Head of caudate nucleus (tissue), 42 donors: ENCODE data around the gene IL4.
"Not testable (repeated sequence)": the region's sequence is repeated elsewhere in the genome, so short reads cannot be mapped to it uniquely, and the experiment has no call there.

Source experiments
- DNase-seq, 42 donors: peaks; one replicate each; pipeline versions ENCODE4 v3.0.0 to v3.0.0-alpha.2; 2020 to 2021; ENCODE audit warnings: mixed read lengths in 7 of 42
- intact Hi-C: fragments of 100-400 bp; cut with DNase I; formaldehyde crosslinking; loops from one replicate; pipeline ENCODE4 v1.15.0; 2022

IL4 gene

DNA sequence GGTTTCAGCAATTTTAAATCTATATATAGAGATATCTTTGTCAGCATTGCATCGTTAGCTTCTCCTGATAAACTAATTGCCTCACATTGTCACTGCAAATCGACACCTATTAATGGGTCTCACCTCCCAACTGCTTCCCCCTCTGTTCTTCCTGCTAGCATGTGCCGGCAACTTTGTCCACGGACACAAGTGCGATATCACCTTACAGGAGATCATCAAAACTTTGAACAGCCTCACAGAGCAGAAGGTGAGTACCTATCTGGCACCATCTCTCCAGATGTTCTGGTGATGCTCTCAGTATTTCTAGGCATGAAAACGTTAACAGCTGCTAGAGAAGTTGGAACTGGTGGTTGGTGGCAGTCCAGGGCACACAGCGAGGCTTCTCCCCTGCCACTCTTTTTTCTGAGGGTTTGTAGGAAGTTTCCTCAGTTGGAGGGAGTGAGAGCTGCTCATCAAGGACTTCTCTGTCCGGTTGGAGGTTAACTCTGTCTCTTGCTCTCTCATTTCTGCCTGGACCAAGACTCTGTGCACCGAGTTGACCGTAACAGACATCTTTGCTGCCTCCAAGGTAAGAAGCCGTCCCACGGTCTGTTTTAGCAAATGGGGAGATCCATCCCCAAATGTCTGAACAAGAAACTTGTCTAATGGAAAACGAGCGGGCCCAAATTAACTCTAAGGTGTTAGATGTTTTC lies at the start of gene IL4:
IL4 (plus strand) TSS at position 51 of the 692 bp plus-strand sequence; CDS start at position 113, 62 bp downstream.
- intact Hi-C loops: no loop called here
- DNase-seq: peak in 1 of 42 donors; percentile 24

DNA sequence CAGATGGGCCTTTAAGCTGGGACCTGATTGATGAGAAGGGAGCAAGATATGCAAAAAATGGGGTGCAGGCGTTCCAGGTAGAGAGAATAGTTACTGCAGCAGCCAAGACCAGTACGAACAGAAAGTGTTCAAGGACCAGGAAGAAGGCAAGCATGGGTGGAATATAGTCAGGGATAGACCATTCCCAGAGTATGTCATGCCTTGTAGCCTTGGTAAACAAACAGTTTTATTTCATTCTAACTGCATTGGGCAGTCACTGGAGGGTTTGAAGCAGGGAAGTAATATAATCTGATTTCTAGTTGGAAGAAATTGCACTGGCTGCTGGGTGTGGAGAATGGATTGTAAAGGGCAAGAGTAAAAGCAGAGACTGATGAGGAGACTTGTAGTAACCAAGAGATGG lies 46.3 kb upstream of the IL4 start:
- intact Hi-C loops: no loop called here
- DNase-seq: no peak

DNA sequence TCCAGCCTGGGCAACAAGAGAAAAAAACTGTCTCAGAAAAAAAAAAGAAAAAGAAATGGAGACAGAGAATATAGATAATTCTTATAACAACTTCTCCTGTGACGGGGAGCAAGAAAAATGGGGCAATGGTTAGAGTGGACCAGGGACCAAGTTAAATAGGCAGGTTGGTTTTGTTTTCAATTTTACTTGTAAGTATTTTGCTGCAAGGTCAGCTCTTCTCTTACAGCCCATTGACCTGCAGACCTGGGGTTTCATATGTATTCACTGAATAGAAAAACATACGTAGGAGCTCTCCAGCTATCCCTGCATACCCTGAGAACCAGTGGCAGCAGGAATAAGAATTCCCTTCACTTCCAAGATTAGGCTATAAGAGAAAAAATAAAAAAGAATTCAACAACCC lies 45.0 kb upstream of the IL4 start:
- intact Hi-C loops: no loop called here

DNA sequence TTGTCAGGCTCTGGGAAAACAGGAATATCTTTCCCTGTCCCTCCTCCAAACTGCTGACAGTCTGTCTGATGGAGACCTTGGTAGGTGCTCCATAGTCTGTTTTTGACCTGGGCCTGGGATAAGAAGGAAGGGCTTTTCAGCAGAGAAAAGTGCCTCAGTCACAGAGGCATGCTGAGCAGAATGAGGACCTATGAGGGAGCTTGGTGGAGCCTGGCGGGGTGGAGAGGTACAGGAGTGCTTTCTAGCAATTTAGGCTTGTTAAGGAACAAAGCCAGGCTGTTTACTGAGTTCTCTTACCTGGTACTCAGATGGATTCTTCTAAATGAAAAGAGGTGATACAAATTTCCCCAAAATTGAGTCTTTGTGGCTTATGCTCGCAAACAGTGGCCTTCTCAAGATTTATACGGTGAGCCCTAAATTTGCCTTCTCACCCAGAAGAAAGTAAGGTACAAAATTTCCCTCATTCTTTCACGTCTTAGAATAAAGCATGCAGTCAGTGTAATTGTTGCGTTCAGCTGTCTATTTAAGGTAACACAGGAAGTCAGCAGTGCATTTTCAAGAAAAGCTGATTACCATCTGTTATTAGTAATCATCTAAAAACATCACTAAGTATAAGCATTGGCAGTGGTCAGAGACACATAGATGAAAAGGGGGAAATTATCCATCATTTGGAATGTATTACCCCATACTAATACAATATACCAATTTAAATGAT lies 44.4 kb upstream of the IL4 start:
- no peak for DNase-seq
- intact Hi-C loops: no loop called here

More for the DNA sequence above, 45.0 kb upstream of the IL4 start:
- no peak for DNase-seq

DNA sequence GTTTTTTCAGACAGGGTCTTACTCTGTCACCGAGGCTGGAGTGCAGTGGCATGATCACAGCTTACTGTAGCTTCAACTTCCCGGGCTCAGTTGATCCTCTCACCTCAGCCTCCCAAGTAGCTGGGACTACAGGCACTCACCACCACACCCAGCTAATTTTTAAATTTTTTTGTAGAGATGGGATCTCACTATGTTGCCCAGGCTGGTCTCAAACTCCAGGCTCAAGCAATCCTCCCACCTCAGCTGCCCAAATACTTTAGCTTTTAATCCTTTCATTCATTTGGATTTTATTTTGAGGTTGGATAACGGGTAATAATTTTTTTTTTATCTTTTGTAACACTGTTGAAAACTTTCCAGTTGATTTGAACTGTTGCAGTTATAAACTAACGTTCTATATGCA lies 40.2 kb upstream of the IL4 start:
- intact Hi-C loops, DNase-seq: not testable (repeated sequence)

DNA sequence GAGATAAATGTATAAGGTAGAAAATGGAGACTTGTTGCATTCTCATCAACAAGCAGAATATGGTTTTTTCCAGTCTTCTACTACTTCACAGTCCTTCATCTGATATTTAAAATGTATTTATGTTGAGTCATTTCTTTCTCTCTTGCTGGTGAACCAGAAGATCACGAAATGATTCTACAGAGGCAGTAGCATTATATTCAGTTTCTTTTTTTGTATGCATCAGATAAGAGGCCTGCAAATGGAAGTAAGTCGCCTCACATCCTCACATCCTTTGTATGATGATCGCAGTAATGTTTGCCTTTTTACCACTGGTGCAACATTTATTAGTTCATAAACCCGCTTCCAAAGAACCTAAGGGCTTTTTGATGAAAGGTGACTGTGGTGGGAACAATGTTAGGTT lies 37.9 kb upstream of the IL4 start:
- DNase-seq: no peak
- intact Hi-C loops: no loop called here

DNA sequence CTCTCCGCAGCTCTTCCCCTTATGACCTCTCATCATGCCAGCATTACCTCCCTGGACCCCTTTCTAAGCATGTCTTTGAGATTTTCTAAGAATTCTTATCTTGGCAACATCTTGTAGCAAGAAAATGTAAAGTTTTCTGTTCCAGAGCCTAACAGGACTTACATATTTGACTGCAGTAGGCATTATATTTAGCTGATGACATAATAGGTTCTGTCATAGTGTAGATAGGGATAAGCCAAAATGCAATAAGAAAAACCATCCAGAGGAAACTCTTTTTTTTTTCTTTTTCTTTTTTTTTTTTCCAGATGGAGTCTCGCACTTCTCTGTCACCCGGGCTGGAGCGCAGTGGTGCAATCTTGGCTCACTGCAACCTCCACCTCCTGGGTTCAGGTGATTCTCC lies 36.5 kb upstream of the IL4 start:
- DNase-seq: no peak
- intact Hi-C loops: no loop called here

DNA sequence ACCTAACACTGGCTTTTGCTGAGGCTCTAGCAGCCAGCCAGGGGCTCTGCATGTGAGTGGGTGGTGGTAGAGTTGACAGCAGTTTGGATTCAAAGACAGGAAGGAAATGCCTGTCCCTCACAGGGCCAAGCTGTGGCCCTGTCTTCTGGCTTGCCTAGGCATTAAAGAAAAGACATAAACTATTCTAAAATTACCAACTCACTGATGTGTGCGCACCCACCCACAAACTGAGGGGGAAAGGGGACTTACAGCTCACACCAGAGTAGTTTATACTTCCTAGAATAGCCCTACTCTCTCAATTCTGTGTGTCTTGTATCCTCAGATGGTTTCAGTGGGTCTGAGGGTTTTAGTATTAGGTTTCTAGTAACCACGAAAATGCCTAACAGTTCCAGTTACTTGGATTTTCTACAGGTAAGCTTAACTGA lies 34.1 kb upstream of the IL4 start:
- intact Hi-C loops: no loop called here
- no peak for DNase-seq

DNA sequence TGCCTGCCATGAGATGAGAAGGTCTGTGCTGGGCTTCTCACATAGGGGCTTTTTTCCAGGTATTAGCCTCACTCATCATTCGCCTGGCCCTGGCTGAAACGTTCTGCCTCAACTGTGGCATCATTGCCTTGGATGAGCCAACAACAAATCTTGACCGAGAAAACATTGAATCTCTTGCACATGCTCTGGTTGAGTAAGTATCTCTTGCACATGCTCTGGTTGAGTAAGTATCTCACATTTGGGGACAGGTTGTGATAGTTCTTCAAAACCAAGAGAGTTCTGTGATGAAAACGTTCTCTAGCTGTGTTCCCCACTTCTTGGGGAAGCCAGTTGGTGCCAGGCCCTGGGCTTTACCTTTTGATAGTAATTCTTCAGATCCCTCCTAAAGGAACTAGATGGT lies 33.2 kb upstream of the IL4 start:
- DNase-seq: no peak
- intact Hi-C loops: no loop called here

DNA sequence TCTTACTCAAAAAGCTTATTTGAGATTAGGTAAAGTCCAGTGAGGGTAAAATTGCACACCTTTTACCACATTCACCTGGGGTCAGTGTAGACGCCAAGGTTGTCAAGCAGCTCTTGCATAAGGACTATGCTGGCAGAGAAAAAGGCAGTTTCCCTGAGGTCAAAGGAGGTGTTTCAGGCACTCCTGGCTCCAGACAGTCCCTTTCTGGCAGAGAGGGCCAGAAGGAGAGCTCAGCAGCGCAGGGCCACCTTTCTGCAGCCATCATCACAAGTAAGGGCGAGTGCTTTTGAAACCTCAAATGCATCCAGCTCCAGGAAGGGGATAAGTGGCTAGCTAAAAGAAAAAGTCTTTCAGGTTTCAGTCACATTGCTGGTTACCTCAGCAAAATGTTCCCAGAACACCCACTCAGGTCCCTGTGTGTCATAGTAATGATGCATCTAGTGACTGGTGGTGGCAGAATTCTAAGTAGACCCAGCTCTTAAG lies 32.5 kb upstream of the IL4 start:
- intact Hi-C loops: no loop called here
- peak in 12 of 42 donors; percentile 25 to 68 (median 48) for DNase-seq

DNA sequence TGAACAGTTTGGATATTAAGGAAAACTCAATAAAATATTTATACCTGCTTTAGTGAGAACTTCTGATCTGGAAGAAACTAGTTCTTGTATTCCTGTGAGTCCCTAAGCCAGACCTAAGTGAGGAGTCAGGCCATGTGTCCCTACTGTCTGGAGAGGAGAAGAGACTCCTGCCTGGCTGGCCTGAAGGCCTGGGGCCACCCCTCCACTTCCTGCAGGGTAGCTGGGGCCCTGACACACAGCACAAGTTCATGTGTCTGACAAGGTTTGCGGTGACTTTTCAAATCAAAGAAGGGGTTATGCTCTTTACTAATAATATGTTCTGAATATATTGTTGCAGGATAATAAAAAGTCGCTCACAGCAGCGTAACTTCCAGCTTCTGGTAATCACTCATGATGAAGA lies 31.9 kb upstream of the IL4 start:
- intact Hi-C loops: no loop called here
- no peak for DNase-seq

DNA sequence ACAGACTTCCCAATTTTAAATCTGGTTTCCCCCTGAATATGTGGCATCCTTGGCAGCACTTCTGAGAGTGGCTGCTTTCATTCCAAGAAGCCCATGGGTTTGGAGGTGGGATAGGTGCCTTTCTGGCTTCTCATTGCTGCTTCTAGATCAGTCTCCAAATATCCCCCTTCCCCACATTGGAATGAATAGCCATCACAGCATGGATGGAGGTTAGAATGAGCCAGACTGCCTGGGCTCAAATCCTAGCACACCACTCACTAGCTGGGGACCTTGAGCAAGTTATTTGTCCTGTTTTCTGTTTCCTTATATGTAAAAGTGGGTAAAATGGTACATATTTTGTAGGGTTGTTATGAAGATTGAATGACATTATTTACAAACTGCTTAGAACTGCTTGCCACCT lies 29.6 kb upstream of the IL4 start:
- no peak for DNase-seq
- intact Hi-C loops: no loop called here

DNA sequence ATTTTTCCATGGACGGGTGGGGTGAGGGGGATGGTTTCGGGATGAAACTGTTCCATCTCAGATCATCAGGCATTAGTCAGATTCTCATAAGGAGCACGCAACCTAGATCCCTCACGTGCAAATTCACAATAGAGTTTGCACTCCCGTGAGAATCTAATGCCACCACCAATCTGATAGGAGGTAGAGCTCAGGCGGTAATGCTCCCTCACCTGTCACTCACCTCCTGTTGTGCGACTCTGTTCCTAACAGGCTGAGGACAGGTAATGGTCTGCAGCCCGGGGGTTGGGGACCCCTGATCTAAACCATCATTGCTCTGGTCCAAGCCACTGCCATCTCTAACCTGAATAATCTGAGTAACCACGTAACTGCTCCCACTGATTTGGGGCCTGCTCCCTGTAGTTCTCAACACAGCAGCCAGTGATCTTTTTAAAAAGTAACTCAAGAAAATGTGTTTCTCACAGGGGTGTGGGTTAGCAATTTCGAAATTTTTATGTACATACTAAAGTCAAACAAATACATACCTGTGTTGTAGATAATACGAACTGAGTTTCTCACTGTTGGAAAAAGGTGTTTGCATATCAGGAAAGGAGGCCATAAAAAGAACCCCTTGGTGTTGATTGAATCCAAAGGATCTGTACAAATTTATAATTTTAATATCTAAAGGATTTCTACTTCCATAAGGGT lies 27.1 kb upstream of the IL4 start:
- DNase-seq: peak in 1 of 42 donors; percentile 14
- intact Hi-C loops: no loop called here

DNA sequence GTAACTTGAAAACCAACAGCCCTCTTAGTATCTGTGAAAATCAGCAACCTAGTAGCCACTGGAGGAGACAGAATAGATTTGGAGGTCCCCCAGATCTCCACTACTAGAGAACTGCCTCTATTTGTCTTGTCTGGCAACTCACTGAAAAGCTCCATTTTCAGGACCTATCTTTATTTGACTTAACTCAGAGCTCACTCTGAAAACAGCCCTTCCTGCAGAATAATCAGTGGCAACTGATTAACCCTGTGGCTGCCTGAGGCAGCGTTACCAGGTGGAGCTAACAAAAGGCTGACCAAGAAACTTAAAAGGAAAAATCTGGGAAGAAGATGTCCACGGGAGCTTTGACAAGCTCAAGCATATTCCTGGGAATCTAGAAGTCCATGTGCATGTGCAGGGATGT lies 26.3 kb upstream of the IL4 start:
- intact Hi-C loops: no loop called here
- DNase-seq: no peak

DNA sequence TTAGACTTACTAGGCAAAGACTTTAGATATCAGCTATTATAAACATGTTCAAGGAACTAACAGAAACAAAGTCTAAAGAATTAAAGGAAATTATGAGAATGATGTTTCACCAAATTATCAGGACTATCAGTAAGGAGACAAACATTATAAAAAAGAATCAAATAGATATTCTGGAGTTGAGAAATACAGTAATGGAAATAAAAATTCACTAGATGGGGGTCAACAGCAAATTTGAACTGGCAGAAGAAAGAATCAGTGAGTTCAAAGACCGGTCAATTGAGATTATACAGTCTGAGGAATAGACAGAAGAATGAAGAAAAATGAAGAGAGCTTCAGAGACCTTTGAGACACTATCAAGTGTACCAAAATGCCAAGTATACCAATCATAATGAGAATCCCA lies 25.4 kb upstream of the IL4 start:
- no peak for DNase-seq
- intact Hi-C loops: no loop called here

DNA sequence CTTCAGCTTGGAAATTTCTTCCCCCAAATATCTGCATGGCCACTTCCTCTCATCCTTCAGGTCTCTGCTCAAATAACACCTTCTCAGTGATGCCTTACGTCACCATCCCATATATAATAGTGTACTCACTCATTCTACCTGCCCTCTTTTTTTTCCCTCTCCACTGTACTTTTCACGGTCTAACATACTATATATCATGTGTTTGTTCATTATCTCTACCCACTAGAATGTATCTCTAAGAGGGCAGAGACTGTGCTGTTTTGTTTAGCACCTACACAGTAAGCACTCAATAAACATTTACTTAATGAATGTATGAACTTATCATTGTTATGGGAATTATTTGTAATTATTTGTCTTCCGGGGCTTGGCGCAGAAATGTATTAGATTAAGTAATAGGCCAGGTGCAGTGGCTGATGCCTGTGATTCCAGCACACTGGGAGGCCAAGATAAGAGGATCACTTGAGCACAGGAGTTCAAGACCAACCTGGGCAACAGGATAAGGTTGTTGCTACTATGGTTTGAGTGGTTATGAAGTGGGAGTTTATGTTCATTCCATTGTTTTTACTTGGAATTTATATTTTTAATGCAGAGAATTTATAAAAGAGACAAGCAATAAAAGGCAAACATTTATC lies 21.8 kb upstream of the IL4 start:
- intact Hi-C loops: no loop called here
- DNase-seq: peak in 1 of 42 donors; percentile 20

DNA sequence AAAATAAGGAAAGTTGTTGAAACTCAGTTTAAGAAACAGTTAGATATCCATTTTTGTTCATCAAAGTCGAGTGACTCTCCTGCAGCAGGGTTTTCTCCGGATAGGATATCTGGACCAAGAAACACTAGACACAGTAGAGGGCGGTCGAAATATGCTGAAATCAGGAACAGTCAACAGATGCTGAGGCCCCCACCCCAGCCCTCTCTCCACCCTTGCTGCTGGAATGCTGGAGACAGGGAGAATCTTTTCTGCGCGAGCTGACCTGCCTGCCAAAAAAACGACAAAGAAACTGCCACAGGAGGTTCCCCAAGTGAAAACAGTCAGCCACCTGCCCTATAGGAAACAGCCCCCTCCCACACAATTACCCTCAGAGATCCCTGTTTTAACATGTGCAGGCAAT lies 20.1 kb upstream of the IL4 start:
- intact Hi-C loops: no loop called here
- peak in 2 of 42 donors; percentile 11 to 38 for DNase-seq

DNA sequence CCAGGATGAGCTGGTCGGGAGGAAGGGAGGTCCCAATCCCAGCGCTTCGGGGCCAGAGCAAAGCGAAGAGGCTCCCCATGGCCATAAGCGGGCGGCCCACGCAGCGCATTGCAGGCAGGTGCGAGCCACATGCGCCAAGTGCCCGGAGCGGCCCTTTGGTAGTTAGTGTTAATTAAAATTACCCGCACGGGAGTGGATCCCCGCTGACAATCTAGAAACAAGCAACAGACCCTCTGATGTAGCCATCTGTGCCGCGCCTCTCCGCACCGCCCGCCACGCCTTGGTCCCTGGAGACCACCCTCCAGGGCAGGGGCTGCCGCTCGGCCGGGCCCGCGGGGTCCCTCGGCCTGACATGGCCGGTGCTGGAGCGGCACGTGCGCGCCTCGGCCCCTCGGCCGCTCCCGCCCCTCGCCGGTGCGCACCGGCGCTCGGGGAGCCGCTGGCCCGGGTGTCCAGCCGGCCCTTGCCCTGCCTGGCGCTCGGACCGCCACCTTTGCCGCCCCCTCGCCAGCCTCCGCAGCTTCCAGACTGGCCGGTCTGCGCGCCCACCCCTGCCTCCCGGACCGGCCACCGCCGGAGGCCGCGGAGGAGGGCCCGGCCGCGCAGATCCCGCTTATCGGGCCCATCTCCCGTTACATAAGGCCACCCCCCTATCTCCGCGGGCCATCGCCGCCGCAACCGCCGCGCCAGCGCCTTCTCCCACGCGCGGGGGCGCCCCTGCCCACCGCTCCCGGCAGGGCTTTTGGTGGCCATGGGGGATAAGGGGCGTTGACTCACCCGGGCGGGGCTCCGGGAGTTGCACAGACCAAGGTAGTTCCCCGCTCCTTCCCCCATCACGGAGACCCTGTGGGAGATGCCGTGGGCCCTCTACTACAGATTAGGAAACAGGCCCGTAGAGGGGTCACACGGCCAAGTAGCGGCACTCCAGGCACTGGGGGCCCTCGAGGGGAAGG lies 17.7 kb upstream of the IL4 start:
- peak in 35 of 42 donors; percentile 22 to 73 (median 44) for DNase-seq
- intact Hi-C loops: no loop called here
